GM23338 (cell line): Measurements from ENCODE around the gene CDYL2. TPM values are rescaled to one million over a fixed set of nuclear protein-coding genes. Genes with fewer than 3 reads are reported as not detected.

Experiments
- ATAC-seq: fragments of 200-7000 bp; cut with Tn5 transposase; 3 replicates; pipeline ENCODE4 v1.9.1; 2020
- DNase-seq: peaks from one replicate; pipeline ENCODE4 v3.0.0-alpha.2; 2015; ENCODE audit warnings: low spot score
- H2AFZ ChIP-seq: fragments of 200-600 bp; sonication (generic); 2 replicates; pipeline ENCODE4 v1.8.0; 2016; ENCODE audit warnings: antibody characterized with exemption, mild to moderate bottlenecking, moderate library complexity
- H3F3A ChIP-seq: fragments of 200-600 bp; sonication (generic); replicated peaks from 2 replicates; pipeline ENCODE4 v1.8.0; 2017; ENCODE audit warnings: antibody characterized with exemption, mixed run types, low read depth
- H3K27ac ChIP-seq: fragments of 200-600 bp; sonication (generic); 2 replicates; pipeline ENCODE4 v1.6.1; 2016; ENCODE audit warnings: low read depth
- H3K27me3 ChIP-seq: fragments of 200-600 bp; sonication (generic); 2 replicates; pipeline ENCODE4 v1.8.0; 2016; ENCODE audit warnings: mild to moderate bottlenecking, mixed run types, moderate library complexity; ENCODE audit not compliant: insufficient read depth
- H3K36me3 ChIP-seq: fragments of 200-600 bp; sonication (generic); 2 replicates; pipeline ENCODE4 v1.8.0; 2016; ENCODE audit warnings: mild to moderate bottlenecking; ENCODE audit not compliant: insufficient read depth
- H3K4me1 ChIP-seq: fragments of 200-600 bp; sonication (generic); 2 replicates; pipeline ENCODE4 v1.8.0; 2016; ENCODE audit warnings: mild to moderate bottlenecking, moderate library complexity; ENCODE audit not compliant: insufficient read depth
- H3K4me2 ChIP-seq: fragments of 200-600 bp; sonication (generic); 2 replicates; pipeline ENCODE4 v1.7.1; 2017; ENCODE audit warnings: mixed run types
- H3K4me3 ChIP-seq: fragments of 200-600 bp; sonication (generic); 2 replicates; pipeline ENCODE4 v1.6.1; 2016; ENCODE audit warnings: mixed run types
- H3K79me2 ChIP-seq: fragments of 200-600 bp; sonication (generic); replicated peaks from 2 replicates; pipeline ENCODE4 v1.8.0; 2017; ENCODE audit warnings: mild to moderate bottlenecking; ENCODE audit not compliant: insufficient read depth
- H3K9me2 ChIP-seq: fragments of 200-600 bp; sonication (generic); 2 replicates; pipeline ENCODE4 v1.8.0; 2017; ENCODE audit not compliant: insufficient read depth
- H4K20me1 ChIP-seq: fragments of 200-600 bp; sonication (generic); replicated peaks from 2 replicates; pipeline ENCODE4 v1.8.0; 2017; ENCODE audit warnings: mild to moderate bottlenecking; ENCODE audit not compliant: insufficient read depth
- H3K27ac Mint-ChIP-seq: 2 replicates; pipeline ENCODE4 v1.8.0; 2020; ENCODE audit warnings: inconsistent platforms, mild to moderate bottlenecking, moderate library complexity, mixed read lengths
- H3K27me3 Mint-ChIP-seq: 3 replicates; pipeline ENCODE4 v1.8.0; 2022; ENCODE audit warnings: low read depth, mild to moderate bottlenecking, moderate library complexity, mixed read lengths, inconsistent platforms; ENCODE audit not compliant: insufficient read depth, poor library complexity
- H3K36me3 Mint-ChIP-seq: 3 replicates; pipeline ENCODE4 v1.8.0; 2021; ENCODE audit warnings: low read depth, mild to moderate bottlenecking, inconsistent platforms, moderate library complexity, mixed read lengths
- H3K4me1 Mint-ChIP-seq: 3 replicates; pipeline ENCODE4 v1.8.0; 2020; ENCODE audit warnings: mild to moderate bottlenecking, inconsistent platforms, mixed read lengths
- H3K4me3 Mint-ChIP-seq: 3 replicates; pipeline ENCODE4 v1.8.0; 2021; ENCODE audit warnings: moderate library complexity, mild to moderate bottlenecking, inconsistent platforms, mixed read lengths
- H3K9me3 Mint-ChIP-seq: 3 replicates; pipeline ENCODE4 v1.8.0; 2020; ENCODE audit warnings: moderate library complexity, mild to moderate bottlenecking, inconsistent platforms, mixed read lengths
- CREB1 ChIP-seq: fragments of 250-450 bp; sonication (Bioruptor Pico); IDR thresholded peaks from 2 replicates; pipeline ENCODE4 v1.5.0; 2020; ENCODE audit warnings: low read depth, mild to moderate bottlenecking, moderate library complexity
- CTCF ChIP-seq, 2 experiments: fragments of 200-600 bp in 1 of 2; sonication (generic) in 1 of 2; conservative IDR thresholded peaks; 2 replicates each; pipeline versions ENCODE4 v1.5.1 to v1.6.1; 2016 to 2017; ENCODE audit warnings: antibody characterized with exemption in 2 of 2, low read depth in 2 of 2, mild to moderate bottlenecking in 2 of 2, moderate library complexity in 1 of 2
- ETS1 ChIP-seq: IDR thresholded peaks from 2 replicates; pipeline ENCODE4 v1.6.1; 2016; ENCODE audit warnings: antibody characterized with exemption
- EZH2 ChIP-seq: fragments of 200-600 bp; sonication (generic); IDR thresholded peaks from one replicate; pipeline ENCODE4 v1.8.0; 2017; ENCODE audit warnings: antibody characterized with exemption, mild to moderate bottlenecking, low read depth; ENCODE audit not compliant: unreplicated experiment
- EZH2phosphoT487 ChIP-seq: fragments of 200-600 bp; sonication (generic); IDR thresholded peaks from one replicate; pipeline ENCODE4 v1.8.1; 2018; ENCODE audit warnings: antibody characterized with exemption; ENCODE audit not compliant: unreplicated experiment
- JUNB ChIP-seq: IDR thresholded peaks from one replicate; pipeline ENCODE4 v1.6.1; 2016; ENCODE audit warnings: antibody characterized with exemption; ENCODE audit not compliant: unreplicated experiment
- NANOG ChIP-seq: IDR thresholded peaks from 2 replicates; pipeline ENCODE4 v1.6.1; 2016; ENCODE audit warnings: antibody characterized with exemption, borderline replicate concordance
- POLR2AphosphoS5 ChIP-seq: IDR thresholded peaks from 2 replicates; pipeline ENCODE4 v1.6.1; 2016; ENCODE audit warnings: antibody characterized with exemption, low read depth
- REST ChIP-seq: IDR thresholded peaks from one replicate; pipeline ENCODE4 v1.6.1; 2018; ENCODE audit warnings: antibody characterized with exemption; ENCODE audit not compliant: unreplicated experiment
- STAT1 ChIP-seq: IDR thresholded peaks from one replicate; pipeline ENCODE4 v1.6.1; 2016; ENCODE audit warnings: antibody characterized with exemption; ENCODE audit not compliant: unreplicated experiment
- ZNF114 ChIP-seq: fragments of 250-450 bp; sonication (Bioruptor Pico); IDR thresholded peaks from 2 replicates; pipeline ENCODE4 v1.5.0; 2020; ENCODE audit warnings: mild to moderate bottlenecking, moderate library complexity
- ZNF331 ChIP-seq: fragments of 250-450 bp; sonication (Bioruptor Pico); IDR thresholded peaks from 2 replicates; pipeline ENCODE4 v1.5.0; 2020; ENCODE audit warnings: low read depth, mild to moderate bottlenecking, moderate library complexity
- ZNF462 ChIP-seq: fragments of 250-450 bp; sonication (Bioruptor Pico); IDR thresholded peaks from 2 replicates; pipeline ENCODE4 v1.5.0; 2020; ENCODE audit warnings: mild to moderate bottlenecking, moderate library complexity
- polyA plus RNA-seq: library from polyadenylated mRNA; unstranded; fragments of >200 nt; fragmentation: Nextera tagmentation; extraction: Ambion mirVana; gene quantifications from 2 replicates; pipeline ENCODE4 v1.2.1, GENCODE V29; 2016
- total RNA-seq: library from RNA; depleted of rRNA; stranded (reverse); fragments of >200 nt; shearing (Covaris generic); gene quantifications from 2 replicates; pipeline ENCODE4 v1.2.3, GENCODE V29; 2014

The CDYL2 gene
- total and polyA plus RNA-seq, 2 experiments from 2014 or later = 0.82 to 4.3 TPM

GRCh38 chr16:80705596-80705995, 98.8 kb downstream of the CDYL2 start:
- DNase-seq = no peak
- Histone ChIP-seq H2AFZ (no peak overlapping the region), H3K4me1 (peaks cover 7% of the 10 kb centered on the region), H3K36me3 (no peaks in the 10 kb centered on the region), H4K20me1 (no peaks in the 10 kb centered on the region), H3K79me2 (no peaks in the 10 kb centered on the region), H3F3A (no peaks in the 10 kb centered on the region), H3K27me3 (no peaks in the 10 kb centered on the region), H3K4me2 (no peak overlapping the region), H3K27ac (no peak overlapping the region), H3K4me3 (no peak overlapping the region), H3K9me2 (peaks cover 9% of the 10 kb centered on the region; the same call in 1 of the 2 replicates)
- Mint-ChIP-seq H3K4me3 (no peak overlapping the region), H3K27me3 (no peaks in the 10 kb centered on the region), H3K36me3 (no peaks in the 10 kb centered on the region), H3K4me1 (peaks cover 3% of the 10 kb centered on the region; the same call in 2 of the 3 replicates), H3K27ac (no peak overlapping the region), H3K9me3 (no peaks in the 10 kb centered on the region; the same call in 2 of the 3 replicates)
- TF ChIP-seq NANOG (no peak), EZH2phosphoT487 (no peak), EZH2 (no peak), ZNF114 (no peak), REST (no peak), CREB1 (CRISPR knock-in tag) (no peak), POLR2AphosphoS5 (no peak), ZNF331 (CRISPR knock-in tag) (no peak), STAT1 (no peak), JUNB (no peak), ETS1 (no peak), ZNF462 (no peak), CTCF (conservative IDR thresholded peaks at IDR 0.05; ENCODE audit: low read depth in 2 of 2) (no peak)
- no peak for ATAC-seq
